DND-41 (cell line): ENCODE results near the gene DNAH1.

Source experiments
- ATAC-seq: fragments of 200-7000 bp; cut with Tn5 transposase; 3 replicates; pipeline ENCODE4 v1.9.1; 2021; ENCODE audit warnings: low read depth; ENCODE audit not compliant: insufficient read depth
- DNase-seq: peaks from one replicate; pipeline ENCODE4 v3.0.0-alpha.2; 2020
- H2AFZ ChIP-seq: 2 replicates; pipeline ENCODE4 v1.6.0; 2012; ENCODE audit warnings: low read depth, low read length
- H3K27ac ChIP-seq: 2 replicates; pipeline ENCODE4 v1.5.1; 2012; ENCODE audit warnings: low read length, inconsistent platforms
- H3K27me3 ChIP-seq: fragments of 200-600 bp; sonication (generic); 2 replicates; pipeline ENCODE4 v1.6.0; 2012; ENCODE audit warnings: low read length, mild to moderate bottlenecking, inconsistent platforms; ENCODE audit not compliant: insufficient read depth, poor library complexity
- H3K36me3 ChIP-seq: 2 replicates; pipeline ENCODE4 v1.5.1; 2012; ENCODE audit warnings: low read length, inconsistent platforms; ENCODE audit not compliant: insufficient read depth
- H3K4me1 ChIP-seq: 2 replicates; pipeline ENCODE4 v1.5.1; 2012; ENCODE audit warnings: mild to moderate bottlenecking, low read length; ENCODE audit not compliant: insufficient read depth
- H3K4me2 ChIP-seq: 2 replicates; pipeline ENCODE4 v1.6.0; 2012; ENCODE audit warnings: mild to moderate bottlenecking, moderate library complexity, low read length, inconsistent platforms; ENCODE audit not compliant: insufficient read depth
- H3K4me3 ChIP-seq, 2 experiments: fragments of 200-600 bp in 1 of 2; shearing (Covaris generic) in 1 of 2; 2 replicates each; pipeline ENCODE4 v1.5.1; 2012 to 2016; ENCODE audit warnings: inconsistent platforms in 2 of 2, low read length in 2 of 2, mild to moderate bottlenecking in 2 of 2, low read depth in 1 of 2, moderate library complexity in 1 of 2
- H3K79me2 ChIP-seq: 2 replicates; pipeline ENCODE4 v1.6.0; 2012; ENCODE audit warnings: low read length, inconsistent platforms; ENCODE audit not compliant: insufficient read depth
- H3K9ac ChIP-seq: 2 replicates; pipeline ENCODE4 v1.6.0; 2012; ENCODE audit warnings: low read depth, mild to moderate bottlenecking, inconsistent platforms, low read length, moderate library complexity
- H3K9me3 ChIP-seq: 2 replicates; pipeline ENCODE4 v1.5.1; 2012; ENCODE audit warnings: low read length, moderate library complexity, mild to moderate bottlenecking, inconsistent platforms; ENCODE audit not compliant: insufficient read depth, severe bottlenecking
- H4K20me1 ChIP-seq: 2 replicates; pipeline ENCODE4 v1.6.0; 2012; ENCODE audit warnings: low read length; ENCODE audit not compliant: insufficient read depth
- CTCF ChIP-seq: IDR thresholded peaks from 2 replicates; pipeline ENCODE4 v1.5.1; 2012; ENCODE audit warnings: borderline replicate concordance, low read length, moderate library complexity, mild to moderate bottlenecking; ENCODE audit not compliant: poor library complexity, severe bottlenecking; ENCODE audit errors: extremely low read depth
- EZH2 ChIP-seq: IDR thresholded peaks from 3 replicates; pipeline ENCODE4 v1.6.1; 2012; ENCODE audit warnings: borderline replicate concordance, low read depth, mild to moderate bottlenecking, moderate library complexity, low read length, inconsistent platforms; ENCODE audit not compliant: severe bottlenecking

Gene DNAH1

DNA sequence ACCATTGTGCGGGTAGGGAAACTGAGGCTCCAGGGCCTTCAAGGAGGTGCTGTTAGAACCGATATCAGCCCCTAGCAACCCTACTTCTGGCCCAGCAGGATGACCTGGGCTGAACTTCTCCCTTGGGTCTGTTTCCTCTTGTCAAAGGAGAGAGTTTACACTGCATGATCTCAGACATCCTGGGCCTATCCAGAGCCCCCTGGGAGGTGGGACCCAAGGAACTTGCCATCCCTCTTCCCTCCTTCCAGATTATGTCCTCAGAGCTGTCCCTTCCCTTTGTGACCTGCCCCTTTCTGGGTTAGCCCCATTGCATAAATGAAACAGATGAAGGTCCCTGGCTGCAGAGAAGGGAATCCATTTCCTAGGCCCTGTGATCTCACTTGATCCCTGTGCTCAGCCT lies 12.3 kb upstream of the DNAH1 start:
- Histone ChIP-seq H3K79me2 (no peaks in the 10 kb centered on the region), H4K20me1 (no peaks in the 10 kb centered on the region), H3K36me3 (no peaks in the 10 kb centered on the region), H3K9ac (no peak overlapping the region), H3K27me3 (no peaks in the 10 kb centered on the region), H3K4me1 (no peaks in the 10 kb centered on the region), H3K4me3 (no peak overlapping the region), H3K4me2 (no peak overlapping the region), H3K9me3 (no peaks in the 10 kb centered on the region), H2AFZ (no peak overlapping the region), H3K27ac (no peak overlapping the region)
- ATAC-seq = no peak
- TF ChIP-seq CTCF (no peak), EZH2 (no peak)
- no peak for DNase-seq

GRCh38 chr3:52305926-52306325 lies 10.2 kb upstream of the DNAH1 start:
- TF ChIP-seq EZH2 (no peak), CTCF (no peak)
- H3K9ac ChIP-seq = no peak overlapping the region
- no peaks in the 10 kb centered on the region for H4K20me1 ChIP-seq
- no peaks in the 10 kb centered on the region for H3K9me3 ChIP-seq
- H3K79me2 ChIP-seq = no peaks in the 10 kb centered on the region
- no peak overlapping the region for H3K4me3 ChIP-seq
- H3K4me1 ChIP-seq = no peaks in the 10 kb centered on the region
- no peak for ATAC-seq
- no peaks in the 10 kb centered on the region for H3K27me3 ChIP-seq
- no peaks in the 10 kb centered on the region for H3K36me3 ChIP-seq
- no peak overlapping the region for H3K4me2 ChIP-seq
- no peak for DNase-seq
- no peak overlapping the region for H2AFZ ChIP-seq
- no peak overlapping the region for H3K27ac ChIP-seq

GRCh38 chr3:52306978-52307377 lies 9.1 kb upstream of the DNAH1 start:
- TF ChIP-seq CTCF = no peak
- no peak for TF ChIP-seq EZH2
- Histone ChIP-seq H3K4me2 (no peak overlapping the region), H3K4me3 (no peak overlapping the region), H3K27me3 (no peaks in the 10 kb centered on the region), H3K9me3 (no peaks in the 10 kb centered on the region), H2AFZ (no peak overlapping the region), H3K79me2 (no peaks in the 10 kb centered on the region), H3K9ac (no peak overlapping the region), H3K27ac (no peak overlapping the region), H3K36me3 (no peaks in the 10 kb centered on the region), H4K20me1 (no peaks in the 10 kb centered on the region), H3K4me1 (no peaks in the 10 kb centered on the region)
- DNase-seq (no peak), ATAC-seq (no peak)

DNA sequence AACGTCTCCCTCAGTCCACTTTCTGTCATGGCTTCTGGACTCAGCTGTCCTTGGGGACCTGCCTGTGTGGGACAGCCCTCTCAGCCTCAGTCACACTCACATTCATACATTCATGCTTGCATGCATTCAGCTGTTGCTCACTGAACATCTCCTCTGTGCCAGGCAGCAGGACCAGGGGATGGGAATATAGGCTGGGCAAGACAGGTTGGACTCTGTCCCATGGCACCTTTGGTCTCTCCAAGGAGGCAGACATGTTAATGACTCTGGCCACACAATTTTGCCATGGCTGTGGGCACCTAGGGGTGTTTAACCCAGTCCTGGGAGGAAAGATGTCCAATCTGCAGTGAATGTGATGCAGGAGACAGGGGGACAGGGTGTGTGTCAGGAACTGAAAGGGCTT lies 7.8 kb upstream of the DNAH1 start:
- no peaks in the 10 kb centered on the region for H3K9me3 ChIP-seq
- no peak overlapping the region for H2AFZ ChIP-seq

More for the DNA sequence above, 7.8 kb upstream of the DNAH1 start:
- H3K4me2 ChIP-seq = no peak overlapping the region
- no peak overlapping the region for H3K4me3 ChIP-seq
- H3K36me3 ChIP-seq = no peaks in the 10 kb centered on the region
- no peak for TF ChIP-seq CTCF
- TF ChIP-seq EZH2 = no peak
- no peak for DNase-seq
- no peak for ATAC-seq
- no peak overlapping the region for H3K27ac ChIP-seq
- H4K20me1 ChIP-seq = no peaks in the 10 kb centered on the region
- no peaks in the 10 kb centered on the region for H3K79me2 ChIP-seq
- H3K4me1 ChIP-seq = no peaks in the 10 kb centered on the region
- no peaks in the 10 kb centered on the region for H3K27me3 ChIP-seq
- no peak overlapping the region for H3K9ac ChIP-seq
